SK-N-SH (cell line): ENCODE data around the gene PNPLA1. TPM values are rescaled to one million over a fixed set of nuclear protein-coding genes. Genes with fewer than 3 reads are reported as not detected.

Experiments used
- CTCF ChIA-PET: fragments of 300-600, 350-600 bp; formaldehyde crosslinking; extraction: SDS; loops from one replicate; lab custom pipeline; 2021; lab: Yijun Ruan, JAX
- POLR2A ChIA-PET: fragments of 350-600 bp; sonication (Branson Sonifier 250); formaldehyde crosslinking; extraction: SDS; loops from one replicate; lab custom pipeline; 2020; ENCODE audit warnings: antibody characterized with exemption, inconsistent platforms; lab: Yijun Ruan, JAX
- DNase-seq: peaks from one replicate; pipeline ENCODE4 v3.0.0; 2012
- H2AFZ ChIP-seq: fragments of 200-600 bp; sonication (generic); 2 replicates; pipeline ENCODE4 v1.8.1; 2016; ENCODE audit warnings: antibody characterized with exemption, mild to moderate bottlenecking, low read depth
- H3F3A ChIP-seq: fragments of 200-600 bp; sonication (generic); replicated peaks from 2 replicates; pipeline ENCODE3; 2016; ENCODE audit warnings: antibody characterized with exemption, mild to moderate bottlenecking; ENCODE audit not compliant: insufficient read depth
- H3K27ac ChIP-seq, 2 experiments: fragments of 200-500 bp in 1 of 2; fragments of 200-600 bp in 1 of 2; sonication (Bioruptor generic) in 1 of 2; sonication (generic), shearing (Covaris generic) in 1 of 2; 2 replicates each; pipeline versions ENCODE4 v1.5.1 to v1.6.1; 2014 to 2016; ENCODE audit warnings: low read depth in 2 of 2, inconsistent platforms in 1 of 2, low read length in 1 of 2, mild to moderate bottlenecking in 1 of 2, mixed read lengths in 1 of 2
- H3K27me3 ChIP-seq: fragments of 200-600 bp; sonication (generic), shearing (Covaris generic); 2 replicates; pipeline ENCODE4 v1.6.1; 2016; ENCODE audit warnings: mixed run types; ENCODE audit not compliant: insufficient read depth
- H3K36me3 ChIP-seq, 2 experiments: fragments of 200-500 bp in 1 of 2; fragments of 200-600 bp in 1 of 2; sonication (Bioruptor generic) in 1 of 2; sonication (generic) in 1 of 2; replicated peaks in 1 of 2; 2 replicates each; pipeline versions ENCODE3 to v1.5.1; 2014 to 2016; ENCODE audit warnings: low read length in 1 of 2, mild to moderate bottlenecking in 1 of 2; ENCODE audit not compliant: insufficient read depth in 2 of 2, control insufficient read depth in 1 of 2
- H3K4me1 ChIP-seq, 2 experiments: fragments of 200-500 bp in 1 of 2; fragments of 200-600 bp in 1 of 2; sonication (Bioruptor generic) in 1 of 2; sonication (generic), shearing (Covaris generic) in 1 of 2; 2 replicates each; pipeline versions ENCODE4 v1.5.1 to v1.6.1; 2014 to 2016; ENCODE audit warnings: low read depth in 1 of 2, low read length in 1 of 2, mixed run types in 1 of 2; ENCODE audit not compliant: insufficient read depth in 2 of 2, control insufficient read depth in 1 of 2
- H3K4me2 ChIP-seq: fragments of 200-600 bp; sonication (generic), shearing (Covaris generic); 2 replicates; pipeline ENCODE4 v1.6.1; 2017; ENCODE audit warnings: mixed run types
- H3K4me3 ChIP-seq, 2 experiments: fragments of 200-500 bp in 1 of 2; fragments of 200-600 bp in 1 of 2; sonication (Bioruptor generic) in 1 of 2; sonication (generic), shearing (Covaris generic) in 1 of 2; 2 replicates each; pipeline versions ENCODE4 v1.5.1 to v1.8.1; 2014 to 2016; ENCODE audit warnings: low read depth in 2 of 2, inconsistent platforms in 1 of 2, low read length in 1 of 2, mild to moderate bottlenecking in 1 of 2, mixed read lengths in 1 of 2, moderate library complexity in 1 of 2
- H3K79me2 ChIP-seq: fragments of 200-600 bp; sonication (generic); 2 replicates; pipeline ENCODE4 v1.8.1; 2017; ENCODE audit warnings: mild to moderate bottlenecking; ENCODE audit not compliant: insufficient read depth
- H3K9ac ChIP-seq: fragments of 200-600 bp; sonication (generic); 2 replicates; pipeline ENCODE4 v1.6.1; 2017; ENCODE audit warnings: mixed run types
- H3K9me2 ChIP-seq: fragments of 200-600 bp; sonication (generic); 2 replicates; pipeline ENCODE4 v1.6.1; 2017; ENCODE audit warnings: mixed run types
- H3K9me3 ChIP-seq: fragments of 200-600 bp; sonication (generic); 2 replicates; pipeline ENCODE4 v1.6.1; 2017; ENCODE audit warnings: mixed run types, mild to moderate bottlenecking, moderate library complexity
- H4K20me1 ChIP-seq: fragments of 200-600 bp; sonication (generic); 2 replicates; pipeline ENCODE4 v1.6.1; 2017; ENCODE audit warnings: mild to moderate bottlenecking, mixed run types; ENCODE audit not compliant: insufficient read depth
- CHD2 ChIP-seq: fragments of 150-350 bp; IDR thresholded peaks from 2 replicates; pipeline ENCODE4 v1.6.1; 2018; ENCODE audit warnings: low read length; ENCODE audit not compliant: partially characterized antibody
- EZH2phosphoT487 ChIP-seq: fragments of 200-600 bp; sonication (generic); IDR thresholded peaks from 2 replicates; pipeline ENCODE4 v1.6.1; 2017; ENCODE audit warnings: low read depth, mixed run types, mild to moderate bottlenecking, antibody characterized with exemption, moderate library complexity, borderline replicate concordance
- FOSL2 ChIP-seq: IDR thresholded peaks from 2 replicates; pipeline ENCODE4 v1.4.0; 2012; ENCODE audit warnings: low read depth, mild to moderate bottlenecking, moderate library complexity, borderline replicate concordance
- FOXM1 ChIP-seq: IDR thresholded peaks from 2 replicates; pipeline ENCODE4 v1.4.0; 2012; ENCODE audit warnings: low read depth, mild to moderate bottlenecking
- GABPA ChIP-seq: IDR thresholded peaks from 2 replicates; pipeline ENCODE4 v1.4.0; 2012; ENCODE audit warnings: low read depth, mild to moderate bottlenecking
- GATA2 ChIP-seq: sonication (generic); formaldehyde crosslinking; IDR thresholded peaks from 2 replicates; pipeline ENCODE4 v1.5.0; 2020; ENCODE audit warnings: mild to moderate bottlenecking, missing genetic modification reagents
- JUND ChIP-seq: IDR thresholded peaks from 2 replicates; pipeline ENCODE4 v1.4.0; 2012
- MXI1 ChIP-seq: IDR thresholded peaks from 2 replicates; pipeline ENCODE4 v1.6.1; 2012; ENCODE audit warnings: mild to moderate bottlenecking, low read depth, low read length, improper control_type of control experiment
- PBX3 ChIP-seq: IDR thresholded peaks from 2 replicates; pipeline ENCODE4; 2012
- RXRA ChIP-seq: IDR thresholded peaks from 2 replicates; pipeline ENCODE4 v1.4.0; 2012; ENCODE audit warnings: low read depth, mild to moderate bottlenecking, borderline replicate concordance
- YY1 ChIP-seq: IDR thresholded peaks from 2 replicates; pipeline ENCODE4 v1.4.0; 2012; ENCODE audit warnings: low read depth, mild to moderate bottlenecking
- WGBS: methylation state at CpG from one replicate; pipeline ENCODE4 v1.1.6; 2017; ENCODE audit warnings: low lambda C conversion rate; 5-methylcytosine and 5-hydroxymethylcytosine counted together
- polyA plus RNA-seq, 3 experiments: library from polyadenylated mRNA; depleted of rRNA; stranded (reverse); fragments of >200 nt; gene quantifications; 2 replicates each; pipeline ENCODE4 v1.2.3, GENCODE V29; 2012
- TF ChIP-seq, protein P1 (sequence below): IDR thresholded peaks from 2 replicates; pipeline ENCODE4 v1.6.1; 2012; ENCODE audit warnings: mild to moderate bottlenecking, low read depth, low read length, moderate library complexity
- TF ChIP-seq, protein P2 (sequence below): IDR thresholded peaks from 2 replicates; pipeline ENCODE4 v1.4.0; 2012; ENCODE audit warnings: low read depth, borderline replicate concordance

Gene PNPLA1
- polyA plus RNA-seq, 1 of the 3 experiments (the other 2 are of a cell fraction), result not detected

DNA sequence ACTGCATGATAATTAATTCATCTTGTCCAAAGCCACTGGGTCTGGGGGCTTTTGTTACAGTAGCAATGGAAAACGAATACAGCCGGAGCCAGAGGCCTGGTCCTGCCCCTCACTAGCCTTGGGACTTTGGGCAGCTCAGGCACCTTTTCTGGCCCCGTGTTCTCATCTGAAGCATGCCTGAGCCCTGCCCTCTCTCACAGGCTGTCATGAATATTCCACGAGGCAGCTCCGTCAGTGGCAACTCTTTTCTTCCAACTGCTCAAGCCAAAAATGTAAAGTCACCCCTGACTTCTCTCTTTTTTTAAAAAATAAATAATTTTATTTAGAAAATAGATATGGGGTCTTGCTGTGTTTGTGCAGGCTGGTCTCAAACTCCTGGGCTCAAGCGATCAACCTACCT lies 61.5 kb downstream of the PNPLA1 start (continued):
- no peak for TF ChIP-seq FOSL2
- TF ChIP-seq MXI1, result no peak
- TF ChIP-seq GABPA, result no peak
- no peak for TF ChIP-seq PBX3

DNA sequence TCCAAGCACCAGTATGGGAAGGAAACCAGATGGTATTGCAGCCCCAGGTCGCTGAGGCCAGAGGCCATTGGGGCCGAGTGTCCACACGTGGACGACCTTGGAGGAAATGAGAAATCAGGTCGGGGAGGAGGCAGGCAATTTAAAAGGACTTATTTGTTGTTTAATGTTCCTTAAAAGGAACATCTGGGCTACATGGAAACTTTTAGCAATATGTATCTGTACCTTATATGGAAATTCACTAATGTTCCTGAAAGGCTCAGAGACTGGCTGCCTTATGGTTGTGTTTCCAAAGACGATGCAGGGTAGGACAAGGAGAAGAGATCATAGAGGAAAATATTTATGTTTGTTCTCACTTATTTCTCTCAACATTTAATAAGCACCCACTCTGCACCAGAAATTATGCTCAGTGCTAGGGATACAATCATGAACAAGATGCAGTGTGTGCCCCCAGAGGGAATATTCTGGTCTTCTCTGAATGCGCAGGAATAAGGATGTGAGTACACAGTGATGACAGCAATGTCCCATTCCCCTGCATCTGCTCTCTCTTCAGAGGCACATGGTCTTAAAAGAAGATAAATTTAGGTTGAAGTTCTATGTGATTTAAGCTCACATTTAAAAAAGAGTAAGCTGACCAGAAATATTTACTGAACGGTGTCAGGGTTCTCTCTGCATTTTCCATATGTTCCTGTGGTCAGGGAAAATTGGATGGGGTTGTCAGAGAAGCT lies 63.5 kb downstream of the PNPLA1 start:
- Histone ChIP-seq H4K20me1 (no peaks in the 10 kb centered on the region), H3F3A (no peaks in the 10 kb centered on the region), H3K9me3 (no peaks in the 10 kb centered on the region), H3K4me1 (no peaks in the 10 kb centered on the region), H3K9ac (no peak overlapping the region), H3K27ac (no peak overlapping the region), H3K4me3 (no peak overlapping the region), H3K36me3 (no peaks in the 10 kb centered on the region), H2AFZ (no peak overlapping the region), H3K27me3 (peaks cover 34% of the 10 kb centered on the region), H3K4me2 (no peak overlapping the region), H3K79me2 (no peaks in the 10 kb centered on the region), H3K9me2 (no peaks in the 10 kb centered on the region)
- ChIA-PET CTCF (interaction anchor here (0.7 to 1.9 kb wide), 6 partner anchors 8 to 31 kb away, joined by 3 to 11 read pairs (median 3); no protein-coding TSS in a partner anchor), POLR2A (no interaction called here)
- WGBS, result 70% methylated on average over 8 of the region's 8 CpGs
- DNase-seq, result no peak
- no peak for TF ChIP-seq JUND
- TF ChIP-seq FOXM1, result no peak
- no peak for TF ChIP-seq GATA2
- TF ChIP-seq YY1, result no peak
- no peak for TF ChIP-seq RXRA
- no peak for TF ChIP-seq EZH2phosphoT487
- TF ChIP-seq, protein P1, sequence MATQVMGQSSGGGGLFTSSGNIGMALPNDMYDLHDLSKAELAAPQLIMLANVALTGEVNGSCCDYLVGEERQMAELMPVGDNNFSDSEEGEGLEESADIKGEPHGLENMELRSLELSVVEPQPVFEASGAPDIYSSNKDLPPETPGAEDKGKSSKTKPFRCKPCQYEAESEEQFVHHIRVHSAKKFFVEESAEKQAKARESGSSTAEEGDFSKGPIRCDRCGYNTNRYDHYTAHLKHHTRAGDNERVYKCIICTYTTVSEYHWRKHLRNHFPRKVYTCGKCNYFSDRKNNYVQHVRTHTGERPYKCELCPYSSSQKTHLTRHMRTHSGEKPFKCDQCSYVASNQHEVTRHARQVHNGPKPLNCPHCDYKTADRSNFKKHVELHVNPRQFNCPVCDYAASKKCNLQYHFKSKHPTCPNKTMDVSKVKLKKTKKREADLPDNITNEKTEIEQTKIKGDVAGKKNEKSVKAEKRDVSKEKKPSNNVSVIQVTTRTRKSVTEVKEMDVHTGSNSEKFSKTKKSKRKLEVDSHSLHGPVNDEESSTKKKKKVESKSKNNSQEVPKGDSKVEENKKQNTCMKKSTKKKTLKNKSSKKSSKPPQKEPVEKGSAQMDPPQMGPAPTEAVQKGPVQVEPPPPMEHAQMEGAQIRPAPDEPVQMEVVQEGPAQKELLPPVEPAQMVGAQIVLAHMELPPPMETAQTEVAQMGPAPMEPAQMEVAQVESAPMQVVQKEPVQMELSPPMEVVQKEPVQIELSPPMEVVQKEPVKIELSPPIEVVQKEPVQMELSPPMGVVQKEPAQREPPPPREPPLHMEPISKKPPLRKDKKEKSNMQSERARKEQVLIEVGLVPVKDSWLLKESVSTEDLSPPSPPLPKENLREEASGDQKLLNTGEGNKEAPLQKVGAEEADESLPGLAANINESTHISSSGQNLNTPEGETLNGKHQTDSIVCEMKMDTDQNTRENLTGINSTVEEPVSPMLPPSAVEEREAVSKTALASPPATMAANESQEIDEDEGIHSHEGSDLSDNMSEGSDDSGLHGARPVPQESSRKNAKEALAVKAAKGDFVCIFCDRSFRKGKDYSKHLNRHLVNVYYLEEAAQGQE, result no peak
- TF ChIP-seq, protein P2, sequence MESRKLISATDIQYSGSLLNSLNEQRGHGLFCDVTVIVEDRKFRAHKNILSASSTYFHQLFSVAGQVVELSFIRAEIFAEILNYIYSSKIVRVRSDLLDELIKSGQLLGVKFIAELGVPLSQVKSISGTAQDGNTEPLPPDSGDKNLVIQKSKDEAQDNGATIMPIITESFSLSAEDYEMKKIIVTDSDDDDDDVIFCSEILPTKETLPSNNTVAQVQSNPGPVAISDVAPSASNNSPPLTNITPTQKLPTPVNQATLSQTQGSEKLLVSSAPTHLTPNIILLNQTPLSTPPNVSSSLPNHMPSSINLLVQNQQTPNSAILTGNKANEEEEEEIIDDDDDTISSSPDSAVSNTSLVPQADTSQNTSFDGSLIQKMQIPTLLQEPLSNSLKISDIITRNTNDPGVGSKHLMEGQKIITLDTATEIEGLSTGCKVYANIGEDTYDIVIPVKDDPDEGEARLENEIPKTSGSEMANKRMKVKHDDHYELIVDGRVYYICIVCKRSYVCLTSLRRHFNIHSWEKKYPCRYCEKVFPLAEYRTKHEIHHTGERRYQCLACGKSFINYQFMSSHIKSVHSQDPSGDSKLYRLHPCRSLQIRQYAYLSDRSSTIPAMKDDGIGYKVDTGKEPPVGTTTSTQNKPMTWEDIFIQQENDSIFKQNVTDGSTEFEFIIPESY, result no peak
- no peak for TF ChIP-seq CHD2
